Hepatocyte (in vitro differentiated cells): ENCODE measurements around the gene MYO1B. TPM values are rescaled to one million over a fixed set of nuclear protein-coding genes. Genes with fewer than 3 reads are reported as not detected.

Source experiments
- DNase-seq: peaks from one replicate; pipeline ENCODE4 v3.0.0-alpha.2; 2016; ENCODE audit warnings: low spot score
- H2AFZ ChIP-seq: fragments of 200-600 bp; sonication (generic); 2 replicates; pipeline ENCODE4 v1.6.0; 2016; ENCODE audit warnings: antibody characterized with exemption, mild to moderate bottlenecking
- H3K27ac ChIP-seq: fragments of 200-600 bp; sonication (generic); 2 replicates; pipeline ENCODE4 v1.5.1; 2016; ENCODE audit warnings: mild to moderate bottlenecking
- H3K27me3 ChIP-seq: fragments of 200-600 bp; sonication (generic); 2 replicates; pipeline ENCODE4 v1.6.1; 2016
- H3K36me3 ChIP-seq: fragments of 200-600 bp; sonication (generic); replicated peaks from 2 replicates; pipeline ENCODE4 v1.5.1; 2016; ENCODE audit warnings: low read depth; ENCODE audit not compliant: insufficient read depth
- H3K4me1 ChIP-seq: fragments of 200-600 bp; sonication (generic); 2 replicates; pipeline ENCODE4 v1.5.1; 2016; ENCODE audit warnings: mild to moderate bottlenecking, moderate library complexity; ENCODE audit not compliant: insufficient read depth
- H3K4me2 ChIP-seq: fragments of 200-600 bp; sonication (generic); 2 replicates; pipeline ENCODE4 v1.6.0; 2016
- H3K4me3 ChIP-seq: fragments of 200-600 bp; sonication (generic); 2 replicates; pipeline ENCODE4 v1.5.1; 2016; ENCODE audit warnings: mild to moderate bottlenecking
- H3K79me2 ChIP-seq: fragments of 200-600 bp; sonication (generic); 2 replicates; pipeline ENCODE4 v1.6.0; 2017; ENCODE audit warnings: mild to moderate bottlenecking
- H3K9me2 ChIP-seq: fragments of 200-600 bp; sonication (generic); replicated peaks from 2 replicates; pipeline ENCODE4 v1.6.0; 2017; ENCODE audit warnings: mild to moderate bottlenecking; ENCODE audit not compliant: insufficient read depth
- H3K9me3 ChIP-seq: fragments of 200-600 bp; sonication (generic); 2 replicates; pipeline ENCODE4 v1.5.1; 2016; ENCODE audit warnings: low read depth, mild to moderate bottlenecking
- H4K20me1 ChIP-seq: fragments of 200-600 bp; sonication (generic); 2 replicates; pipeline ENCODE4 v1.6.0; 2016; ENCODE audit warnings: mild to moderate bottlenecking; ENCODE audit not compliant: insufficient read depth, poor library complexity, severe bottlenecking
- CTCF ChIP-seq: fragments of 200-600 bp; sonication (generic); IDR thresholded peaks from 2 replicates; pipeline ENCODE4 v1.5.1; 2016; ENCODE audit warnings: antibody characterized with exemption, mild to moderate bottlenecking; ENCODE audit not compliant: poor library complexity
- EZH2 ChIP-seq: fragments of 200-600 bp; sonication (generic); IDR thresholded peaks from 2 replicates; pipeline ENCODE4 v1.6.1; 2016; ENCODE audit warnings: antibody characterized with exemption, mild to moderate bottlenecking, borderline replicate concordance
- EZH2phosphoT487 ChIP-seq: fragments of 200-600 bp; sonication (generic); IDR thresholded peaks from one replicate; pipeline ENCODE4 v1.6.1; 2018; ENCODE audit warnings: antibody characterized with exemption, mild to moderate bottlenecking, low read depth, moderate library complexity; ENCODE audit not compliant: unreplicated experiment, severe bottlenecking
- whole genome bisulfite sequencing: methylation state at CpG from one replicate; pipeline ENCODE4 v1.1.6; 2016; ENCODE audit warnings: low lambda C conversion rate; ENCODE audit errors: missing lambda C conversion rate; 5-methylcytosine and 5-hydroxymethylcytosine counted together
- polyA plus RNA-seq: library from polyadenylated mRNA; unstranded; fragments of >200 nt; fragmentation: Nextera tagmentation; extraction: Ambion mirVana; gene quantifications from 2 replicates; pipeline ENCODE4 v1.2.1, GENCODE V29; 2016
- total RNA-seq: library from RNA; depleted of rRNA; stranded (reverse); fragments of >200 nt; gene quantifications from 2 replicates; pipeline ENCODE4 v1.2.3, GENCODE V29; 2014

MYO1B gene
- total and polyA plus RNA-seq, 2 experiments from 2014 or later: 43.4 to 91.6 TPM

- Histone ChIP-seq H4K20me1 (no peaks in the 10 kb centered on the region), H3K27ac (no peak overlapping the region), H3K4me1 (peaks cover 22% of the 10 kb centered on the region), H2AFZ (no peak overlapping the region), H3K9me3 (no peaks in the 10 kb centered on the region), H3K4me3 (no peak overlapping the region), H3K4me2 (no peak overlapping the region), H3K9me2 (no peaks in the 10 kb centered on the region), H3K36me3 (no peaks in the 10 kb centered on the region), H3K27me3 (no peaks in the 10 kb centered on the region), H3K79me2 (peaks cover 35% of the 10 kb centered on the region)
- TF ChIP-seq EZH2phosphoT487: no peak
- TF ChIP-seq EZH2: no peak
- DNase-seq: no peak
- 92% methylated on average over 1 of the region's 1 CpG for WGBS
These were observed 54.7 kb downstream of the MYO1B start for GRCh38 chr2:191299866-191300265.

GRCh38 chr2:191301971-191302370 lies 56.8 kb downstream of the MYO1B start:
- Histone ChIP-seq H3K36me3 (no peaks in the 10 kb centered on the region), H2AFZ (no peak overlapping the region), H3K4me3 (no peak overlapping the region), H3K4me2 (no peak overlapping the region), H3K27ac (no peak overlapping the region), H4K20me1 (no peaks in the 10 kb centered on the region), H3K27me3 (no peaks in the 10 kb centered on the region), H3K79me2 (peaks cover 35% of the 10 kb centered on the region), H3K4me1 (peaks cover 28% of the 10 kb centered on the region), H3K9me3 (no peaks in the 10 kb centered on the region), H3K9me2 (no peaks in the 10 kb centered on the region)
- 86% methylated on average over 3 of the region's 3 CpGs for WGBS
- no peak for TF ChIP-seq EZH2
- TF ChIP-seq EZH2phosphoT487: no peak
- TF ChIP-seq CTCF: no peak
- DNase-seq: no peak

GRCh38 chr2:191302459-191303139 lies 57.4 kb downstream of the MYO1B start:
- H3K9me3 ChIP-seq: no peaks in the 10 kb centered on the region
- H4K20me1 ChIP-seq: no peaks in the 10 kb centered on the region
- no peak overlapping the region for H3K4me3 ChIP-seq
- peak overlapping the region; percentile 23 for H3K27ac ChIP-seq
- H3K9me2 ChIP-seq: no peaks in the 10 kb centered on the region
- H3K27me3 ChIP-seq: no peaks in the 10 kb centered on the region
- DNase-seq: no peak
- H3K4me2 ChIP-seq: peak overlapping the region; percentile 7
- H3K79me2 ChIP-seq: peaks cover 38% of the 10 kb centered on the region
- H2AFZ ChIP-seq: no peak overlapping the region
- H3K4me1 ChIP-seq: peaks cover 28% of the 10 kb centered on the region
- no peaks in the 10 kb centered on the region for H3K36me3 ChIP-seq
- 47% methylated on average over 3 of the region's 3 CpGs for WGBS
- no peak for TF ChIP-seq EZH2phosphoT487
- TF ChIP-seq EZH2: no peak
- TF ChIP-seq CTCF: peak; percentile 24

- DNase-seq: peak; percentile 48
These were observed 58.2 kb downstream of the MYO1B start for GRCh38 chr2:191303140-191304005.

More at GRCh38 chr2:191303140-191304005, 58.2 kb downstream of the MYO1B start:
- Histone ChIP-seq H4K20me1 (no peaks in the 10 kb centered on the region), H3K79me2 (peaks cover 42% of the 10 kb centered on the region), H3K9me3 (no peaks in the 10 kb centered on the region), H3K4me1 (peaks cover 28% of the 10 kb centered on the region), H3K4me2 (peak overlapping the region; percentile 7), H3K27me3 (no peaks in the 10 kb centered on the region), H3K9me2 (no peaks in the 10 kb centered on the region), H2AFZ (no peak overlapping the region), H3K36me3 (no peaks in the 10 kb centered on the region), H3K27ac (peak overlapping the region; percentile 36), H3K4me3 (no peak overlapping the region)
- 46% methylated on average over 5 of the region's 5 CpGs for WGBS
- TF ChIP-seq EZH2 (no peak), CTCF (no peak), EZH2phosphoT487 (peak; percentile 97)
